NCI-H82 (cell line): Measurements from ENCODE around the gene CDC20B.
"Not testable (repeated sequence)": the region's sequence is repeated elsewhere in the genome, so short reads cannot be mapped to it uniquely, and the experiment has no call there.

ENCODE experiments used
- DNase-seq: peaks from one replicate; lab custom pipeline; 2025; lab: John Stamatoyannopoulos, UW

Gene CDC20B

DNA sequence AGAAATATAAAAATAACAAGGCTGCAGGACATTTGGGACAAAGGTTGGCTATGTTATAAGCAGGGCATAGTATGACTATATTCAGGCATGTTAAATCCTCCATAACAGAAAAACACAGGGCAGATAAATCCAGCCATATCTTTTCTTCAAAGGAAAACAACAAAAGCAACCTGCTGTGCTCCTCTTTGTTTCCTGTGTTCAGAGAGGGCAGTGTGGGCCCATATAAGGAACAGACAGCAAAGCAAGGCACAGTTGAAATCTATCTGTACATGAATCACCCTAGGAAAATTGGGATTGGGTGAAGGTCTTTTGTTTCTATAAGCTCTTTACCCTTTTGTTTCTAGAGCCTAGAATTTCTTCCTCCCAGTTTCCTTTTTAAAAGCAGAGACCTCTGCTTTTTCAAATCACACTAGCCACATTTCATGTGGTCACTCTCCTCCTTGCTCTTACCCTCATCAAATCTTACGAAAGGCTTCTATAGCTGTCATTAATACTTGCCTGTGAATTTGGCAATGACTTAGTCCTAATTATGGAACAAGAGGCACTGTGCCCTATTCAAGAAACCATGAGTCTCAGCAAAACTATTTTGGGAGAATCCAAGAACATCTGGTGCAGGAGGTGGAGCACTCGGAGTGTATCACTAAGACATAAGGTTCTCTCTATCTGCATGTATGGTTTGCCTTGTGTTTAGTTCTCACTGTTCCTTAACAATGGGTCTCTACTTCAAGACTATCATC is 68.8 kb downstream of the CDC20B start:
- no peak for DNase-seq

DNA sequence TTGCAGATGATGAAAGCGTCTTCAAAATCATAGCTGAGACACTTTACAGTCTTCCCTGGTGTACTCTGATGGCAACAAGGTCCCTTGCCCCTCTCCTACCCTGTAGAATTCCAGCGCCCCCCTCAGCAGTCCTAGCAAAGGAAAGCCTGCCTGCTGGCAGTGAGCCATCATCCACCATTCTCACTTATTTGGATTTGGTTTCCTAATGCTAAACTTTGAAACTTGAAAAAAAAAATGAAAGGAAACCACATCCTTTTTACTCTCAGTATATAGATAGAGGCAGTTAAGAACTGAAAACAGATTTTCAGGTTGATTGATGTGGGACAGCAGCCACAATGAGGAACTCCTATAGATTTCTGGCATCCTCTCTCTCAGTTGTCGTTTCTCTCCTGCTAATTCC is 70.6 kb downstream of the CDC20B start, which contains the start of gene GZMA:
Gene GZMA, plus strand, starts transcription at position 299 of the 400 bp plus-strand sequence. Its CDS starts 37 bp downstream, at position 336.
- DNase-seq: no peak

DNA sequence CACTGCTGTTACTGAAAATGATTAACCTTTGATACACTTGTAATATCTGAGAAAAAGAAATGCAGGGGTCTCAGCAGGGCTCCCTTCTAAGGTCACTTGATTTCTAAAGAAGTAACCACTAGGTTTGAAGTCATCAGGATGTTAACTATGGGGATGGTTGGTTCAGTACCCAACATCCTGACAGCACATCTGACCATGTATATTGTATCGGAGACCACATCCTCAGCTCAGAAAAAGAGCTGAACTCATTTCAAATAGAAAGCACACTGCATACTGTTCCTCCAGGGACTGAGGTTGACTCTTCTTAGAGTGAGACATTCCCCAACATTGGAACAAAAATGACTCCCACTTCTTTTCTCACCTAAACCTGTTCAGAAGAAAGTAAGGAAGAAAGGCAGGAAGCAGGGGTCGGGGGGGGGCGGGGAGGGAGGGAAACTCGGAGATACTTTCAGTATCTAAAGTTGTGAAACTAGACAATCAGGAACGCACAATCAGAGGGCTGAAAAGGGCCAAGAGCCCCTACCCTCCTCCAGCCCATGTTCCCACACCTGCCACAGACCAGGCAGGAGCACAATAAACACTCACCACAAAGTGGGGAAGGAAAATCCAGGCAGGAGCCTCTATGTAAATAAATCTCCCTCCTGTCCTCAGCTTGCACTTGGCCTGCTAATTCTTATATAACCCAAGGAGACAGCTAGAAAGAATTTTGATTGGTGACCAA is 71.3 kb downstream of the CDC20B start:
- DNase-seq: no peak

DNA sequence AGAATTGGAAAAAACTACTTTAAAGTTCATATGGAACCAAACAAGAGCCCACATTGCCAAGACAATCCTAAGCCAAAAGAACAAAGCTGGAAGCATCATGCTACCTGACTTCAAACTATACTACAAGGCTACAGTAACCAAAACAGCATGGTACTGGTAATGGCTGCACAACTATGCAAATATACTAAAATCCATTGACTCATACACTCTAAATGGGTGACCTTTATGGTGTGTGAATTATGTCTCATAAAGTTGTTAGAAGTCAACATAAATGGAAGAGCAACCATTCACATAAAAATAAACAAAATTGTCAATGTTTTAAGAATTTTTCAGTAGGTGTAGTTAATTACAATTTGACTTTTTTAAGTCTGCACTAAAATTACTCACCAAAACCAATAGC is 71.8 kb downstream of the CDC20B start:
- DNase-seq: not testable (repeated sequence)

DNA sequence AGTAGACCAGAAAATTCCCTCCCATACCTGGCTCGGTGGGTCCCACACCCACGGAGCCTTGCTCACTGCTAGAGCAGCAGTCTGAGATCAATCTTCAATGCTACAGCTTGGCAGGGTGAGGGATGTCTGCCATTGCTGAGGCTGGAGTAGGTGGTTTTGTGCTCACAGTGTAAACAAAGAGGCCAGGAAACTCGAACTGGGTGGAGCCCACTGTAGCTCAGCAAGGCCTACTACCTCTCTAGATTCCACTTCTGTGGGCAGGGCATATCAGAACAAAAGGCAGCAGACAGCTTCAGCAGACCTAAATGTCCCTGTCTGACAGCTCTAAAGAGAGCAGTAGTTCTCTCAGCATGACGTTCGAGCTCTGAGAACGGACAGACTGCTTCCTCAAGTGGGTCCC is 76.1 kb downstream of the CDC20B start:
- no peak for DNase-seq

DNA sequence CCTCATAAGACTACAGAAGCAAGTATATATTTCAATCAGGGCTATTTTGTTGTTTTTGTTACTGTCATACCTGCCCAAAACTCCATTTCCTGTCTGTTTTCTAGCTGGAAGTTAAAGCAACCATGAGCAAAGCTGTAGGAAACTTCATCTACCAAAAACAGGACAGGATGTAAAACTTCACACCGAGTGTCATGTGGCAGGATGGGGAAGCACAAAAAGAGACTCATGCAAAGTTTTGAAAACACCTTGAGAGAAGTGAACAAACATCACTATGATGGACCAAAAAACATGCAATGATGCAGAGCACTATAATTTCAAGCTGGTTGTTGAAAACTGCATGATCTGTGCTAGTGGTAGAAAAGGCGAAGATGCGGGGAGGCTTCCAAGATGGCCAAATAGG is 76.8 kb downstream of the CDC20B start:
- DNase-seq: no peak

DNA sequence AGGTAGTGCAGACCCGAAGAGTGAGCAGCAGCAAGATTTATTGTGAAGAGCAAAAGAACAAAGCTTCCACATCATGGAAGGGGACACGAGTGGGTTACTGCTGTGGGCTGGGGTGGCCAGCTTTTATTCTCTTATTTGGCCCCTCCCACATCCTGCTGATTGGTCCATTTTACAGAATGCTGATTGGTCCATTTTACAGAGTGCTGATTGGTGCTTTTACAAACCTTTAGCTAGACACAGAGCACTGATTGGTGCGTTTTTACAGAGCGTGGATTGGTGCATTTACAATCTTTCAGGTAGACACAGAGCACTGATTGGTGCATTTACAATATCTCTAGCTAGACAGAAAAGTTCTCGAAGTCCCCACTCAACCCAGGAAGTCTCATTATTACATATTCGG is 82.0 kb downstream of the CDC20B start:
- not testable (repeated sequence) for DNase-seq

DNA sequence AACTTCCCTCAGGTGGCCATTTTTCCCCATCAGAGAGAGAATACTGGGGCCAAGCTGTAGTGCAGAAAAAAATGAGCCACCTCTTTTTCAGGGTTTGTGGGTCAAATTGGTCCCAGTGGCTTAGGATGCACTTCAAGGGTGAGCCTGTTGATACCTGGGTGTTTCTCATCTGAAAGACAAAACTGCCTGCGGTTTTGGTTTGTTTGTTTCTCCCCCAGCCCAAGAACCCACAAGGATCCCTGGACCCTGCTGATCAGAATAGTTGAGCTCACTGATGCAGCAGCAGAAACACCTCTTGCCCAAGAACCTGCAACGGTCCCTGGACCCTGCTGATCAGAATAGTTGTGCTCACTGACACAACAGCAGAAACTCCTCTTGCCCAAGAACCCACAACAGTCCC is 83.7 kb downstream of the CDC20B start:
- DNase-seq: not testable (repeated sequence)

DNA sequence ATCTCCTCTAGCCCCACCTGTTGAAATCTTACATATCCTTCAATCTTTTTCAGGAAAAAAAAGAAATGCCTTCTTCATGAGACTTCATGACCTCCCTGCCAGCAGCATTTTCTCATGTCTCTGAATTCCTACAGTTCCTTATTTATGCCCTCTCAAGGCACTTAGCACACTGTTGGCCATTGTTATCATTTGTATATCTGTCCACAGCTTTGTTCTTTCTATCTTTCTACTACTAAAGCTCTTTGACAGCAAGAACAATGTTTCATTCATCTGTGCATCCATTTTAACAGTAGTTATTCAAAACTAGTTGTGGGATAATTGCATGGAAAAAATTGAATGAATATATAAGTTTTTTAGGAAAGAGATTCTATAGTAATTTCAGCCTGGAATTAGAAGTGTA is 91.4 kb downstream of the CDC20B start:
- no peak for DNase-seq

DNA sequence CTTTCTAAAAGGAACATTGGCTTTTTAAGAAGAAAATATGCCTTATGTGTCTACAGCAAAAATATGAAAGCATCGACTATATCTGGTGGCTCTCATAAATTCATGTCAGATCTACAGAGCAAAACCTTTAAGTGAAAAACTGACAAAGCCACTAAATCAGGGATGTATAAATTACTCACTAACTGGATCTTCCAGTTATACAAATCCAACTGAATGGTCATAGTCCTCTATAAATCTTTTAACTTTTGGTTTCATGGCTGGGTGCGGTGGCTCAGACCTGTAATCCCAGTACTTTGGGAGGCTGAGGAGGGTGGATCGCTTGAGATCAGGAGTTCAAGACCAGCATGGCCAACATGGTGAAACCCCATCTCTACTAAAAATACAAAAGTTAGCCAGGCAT is 99.8 kb downstream of the CDC20B start:
- DNase-seq: no peak

DNA sequence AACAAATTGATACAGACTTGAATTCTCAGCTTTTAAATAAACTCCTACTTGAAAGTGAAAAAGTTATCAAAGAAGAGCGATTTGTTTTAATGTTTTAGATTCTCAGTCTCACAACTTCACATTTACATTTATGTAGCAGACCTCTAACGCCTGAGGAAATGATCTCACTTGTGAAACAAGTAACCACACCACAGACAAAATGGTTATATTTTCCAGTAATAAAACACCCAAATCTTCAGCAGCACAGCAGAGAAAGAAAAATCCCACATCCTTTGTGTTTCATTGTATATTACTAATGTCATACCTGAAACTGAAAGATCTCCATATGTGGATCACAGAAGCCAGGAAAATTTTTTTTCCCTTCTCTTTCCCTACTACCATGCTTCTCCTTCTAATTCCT is 100.3 kb downstream of the CDC20B start:
- no peak for DNase-seq

DNA sequence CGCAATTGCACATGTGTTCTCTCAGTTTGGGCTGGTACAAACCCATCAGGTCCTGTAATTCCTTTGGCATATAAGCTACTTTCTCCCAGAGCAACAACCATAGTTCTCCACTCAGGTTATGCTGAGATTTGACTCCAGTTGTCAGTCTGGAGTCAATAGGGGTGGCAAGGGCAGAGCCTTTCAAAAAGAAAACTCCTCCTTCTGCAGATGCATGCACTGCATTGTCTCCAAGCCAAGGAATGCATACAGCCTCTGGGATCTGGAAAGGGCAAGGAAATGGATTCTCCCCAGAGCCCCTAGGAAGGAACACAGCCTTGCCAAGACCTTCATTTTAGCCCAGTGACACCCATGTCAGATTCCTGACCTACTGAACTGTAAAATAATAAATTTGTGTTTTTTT is 101.6 kb downstream of the CDC20B start:
- DNase-seq: no peak

DNA sequence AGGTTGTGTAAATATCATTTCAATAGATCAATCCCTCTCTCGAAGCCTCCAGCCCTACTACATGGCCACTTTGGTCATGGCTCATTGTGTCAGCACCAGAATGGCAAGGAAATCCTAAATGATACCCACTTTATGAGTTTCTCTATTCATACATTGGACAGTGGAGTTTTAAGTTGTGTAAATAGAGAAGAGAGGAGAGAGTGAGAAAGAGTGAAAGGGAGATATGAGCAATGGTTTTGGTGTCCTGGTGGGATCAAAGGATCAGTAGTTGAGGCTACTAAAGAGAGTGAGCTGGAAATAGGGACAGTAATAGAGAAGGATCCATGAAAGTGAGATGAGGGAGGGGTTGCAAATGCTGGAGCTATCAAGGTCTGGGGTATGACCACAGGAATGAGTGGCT is 102.0 kb downstream of the CDC20B start:
- no peak for DNase-seq

DNA sequence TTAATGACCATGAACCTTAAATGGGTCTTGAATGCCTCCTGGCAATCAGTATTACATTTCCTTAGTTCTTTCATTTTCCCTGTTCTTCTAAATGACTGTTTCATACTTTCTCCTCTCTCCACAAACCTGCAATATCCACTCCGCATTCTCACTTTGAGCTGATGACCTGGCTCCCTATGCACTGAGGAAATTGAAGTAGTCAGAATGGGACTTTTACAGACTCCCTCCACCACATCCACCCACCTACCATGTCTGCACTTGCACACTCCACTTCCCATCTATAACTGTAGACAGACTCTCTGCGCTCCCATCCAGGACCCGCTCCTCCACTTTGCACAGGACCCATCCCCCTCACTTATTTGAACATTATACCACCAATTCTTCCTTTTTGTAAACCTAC is 106.7 kb downstream of the CDC20B start:
- no peak for DNase-seq

DNA sequence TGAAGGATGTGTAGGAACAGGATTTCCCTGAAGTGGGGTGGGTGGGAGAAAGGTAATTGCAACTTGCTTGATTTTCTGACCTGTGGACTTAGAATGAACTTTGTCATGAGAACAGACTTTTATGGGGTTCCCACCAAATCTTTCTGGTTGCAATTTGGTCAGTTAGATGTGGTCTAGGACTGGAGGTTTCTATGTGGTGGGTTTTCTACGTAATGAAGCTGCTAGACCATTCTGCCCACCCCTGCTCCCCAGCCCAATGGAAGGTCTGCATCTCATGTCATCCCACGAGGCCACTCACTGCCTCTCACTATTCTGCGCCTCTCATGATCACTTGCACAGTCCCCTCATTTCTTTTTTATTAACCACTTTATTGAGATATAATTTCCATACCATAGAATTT is 108.5 kb downstream of the CDC20B start:
- no peak for DNase-seq

DNA sequence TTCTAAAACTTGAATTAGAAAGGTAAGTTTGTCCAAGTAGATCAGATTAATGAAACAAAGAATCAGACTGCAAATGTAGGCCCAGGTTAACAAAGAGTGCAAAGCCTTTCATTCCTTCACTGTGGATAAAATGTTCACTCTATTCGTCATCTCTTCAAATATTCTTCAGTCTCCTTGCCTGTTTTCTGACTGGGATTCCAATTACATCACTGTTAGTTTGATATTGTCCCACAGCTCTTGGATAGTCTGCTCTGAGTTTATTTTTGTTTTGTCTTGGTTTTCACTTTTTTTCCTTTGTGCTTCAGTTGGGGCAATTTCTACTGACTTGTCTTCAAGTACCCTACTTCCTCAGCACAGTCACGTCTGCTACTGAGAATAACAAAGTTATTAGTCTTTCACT is 109.1 kb downstream of the CDC20B start:
- DNase-seq: no peak

DNA sequence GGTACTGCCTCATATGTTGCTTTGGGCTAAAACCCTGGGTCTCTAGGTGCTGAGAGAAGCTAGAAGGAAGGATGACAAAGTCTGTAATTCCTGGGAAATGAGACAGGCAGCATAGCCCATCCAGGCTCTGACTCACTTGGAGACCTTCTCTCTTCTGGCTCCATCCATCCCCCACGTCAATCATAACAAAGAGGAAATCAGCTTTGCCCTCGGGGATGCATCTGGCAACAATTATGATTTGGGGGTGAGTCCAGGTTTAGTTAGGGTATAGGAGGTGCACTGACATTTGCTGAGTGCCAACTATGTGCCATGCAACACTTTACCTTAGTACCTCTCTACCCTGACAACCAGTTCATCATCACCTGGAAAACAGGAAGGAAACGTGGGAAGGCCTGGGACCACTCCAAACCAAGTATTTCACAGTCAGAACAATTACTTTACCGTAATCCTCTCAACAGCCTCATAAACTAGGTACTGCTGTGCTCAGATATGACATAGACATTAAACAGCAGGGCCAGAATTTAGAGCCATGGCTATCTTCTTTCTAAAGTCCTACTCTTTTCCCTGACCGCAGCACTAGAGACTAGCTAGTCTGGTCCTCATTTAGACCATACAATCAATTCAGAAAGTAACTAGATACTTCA is 109.6 kb downstream of the CDC20B start:
- DNase-seq: no peak
